SU-DHL-6 (cell line): ENCODE measurements around the gene DENND2A.
"Not testable (repeated sequence)": the region's sequence is repeated elsewhere in the genome, so short reads cannot be mapped to it uniquely, and the experiment has no call there.

Source experiments
- H2AFZ ChIP-seq: fragments of 200-600 bp; sonication (generic); 2 replicates; pipeline ENCODE4 v1.6.1; 2014; ENCODE audit warnings: low read depth, mild to moderate bottlenecking, moderate library complexity, mixed read lengths, antibody characterized with exemption, low read length; ENCODE audit not compliant: severe bottlenecking
- H3F3A ChIP-seq: fragments of 200-600 bp; shearing (Covaris generic); 2 replicates; pipeline ENCODE4 v1.6.0; 2016; ENCODE audit warnings: antibody characterized with exemption, mild to moderate bottlenecking; ENCODE audit not compliant: insufficient read depth
- H3K27ac ChIP-seq: fragments of 200-600 bp; sonication (generic); 2 replicates; pipeline ENCODE4 v1.5.1; 2016; ENCODE audit warnings: low read depth, mild to moderate bottlenecking, low read length, moderate library complexity, mixed read lengths
- H3K27me3 ChIP-seq: fragments of 200-600 bp; sonication (generic), shearing (Covaris generic); 2 replicates; pipeline ENCODE4 v1.6.0; 2014; ENCODE audit warnings: mild to moderate bottlenecking, low read length
- H3K36me3 ChIP-seq: fragments of 200-600 bp; sonication (generic); 2 replicates; pipeline ENCODE4 v1.6.1; 2014; ENCODE audit warnings: mild to moderate bottlenecking, low read length, mixed read lengths
- H3K4me2 ChIP-seq: fragments of 300-600, 200-600 bp; shearing (Covaris generic), sonication (generic); 2 replicates; pipeline ENCODE4 v1.6.0; 2014; ENCODE audit warnings: low read length, low read depth, mild to moderate bottlenecking; ENCODE audit not compliant: poor library complexity, severe bottlenecking
- H3K4me3 ChIP-seq: fragments of 200-600 bp; sonication (generic); 2 replicates; pipeline ENCODE4 v1.5.1; 2014; ENCODE audit warnings: antibody characterized with exemption, low read length, mild to moderate bottlenecking, mixed read lengths; ENCODE audit not compliant: insufficient read depth, poor library complexity, severe bottlenecking
- H3K79me2 ChIP-seq: fragments of 200-600 bp; sonication (generic); 2 replicates; pipeline ENCODE4 v1.6.1; 2014; ENCODE audit warnings: mild to moderate bottlenecking, low read length, moderate library complexity; ENCODE audit not compliant: insufficient read depth
- H3K9ac ChIP-seq: fragments of 200-600 bp; sonication (generic); 2 replicates; pipeline ENCODE4 v1.7.0; 2014; ENCODE audit warnings: mild to moderate bottlenecking, low read length
- H3K9me2 ChIP-seq: fragments of 200-600 bp; sonication (generic); replicated peaks from 2 replicates; pipeline ENCODE4 v1.6.1; 2014; ENCODE audit warnings: low read length; ENCODE audit not compliant: insufficient read depth
- H3K9me3 ChIP-seq: fragments of 200-600 bp; sonication (generic); 2 replicates; pipeline ENCODE4 v1.6.1; 2014; ENCODE audit warnings: low read length, mixed read lengths; ENCODE audit not compliant: insufficient read depth
- H4K20me1 ChIP-seq: fragments of 200-600 bp; sonication (generic); 2 replicates; pipeline ENCODE4 v1.6.1; 2014; ENCODE audit warnings: low read depth, mild to moderate bottlenecking, antibody characterized with exemption, low read length, moderate library complexity, mixed read lengths
- CTCF ChIP-seq: fragments of 200-600 bp; sonication (generic); IDR thresholded peaks from one replicate; pipeline ENCODE4 v1.5.1; 2017; ENCODE audit warnings: antibody characterized with exemption, mild to moderate bottlenecking, low read length, moderate library complexity; ENCODE audit not compliant: insufficient read depth, poor library complexity, severe bottlenecking
- EZH2phosphoT487 ChIP-seq: fragments of 200-600 bp; sonication (generic), shearing (Covaris generic); conservative IDR thresholded peaks from 2 replicates; pipeline ENCODE4 v1.6.1; 2018; ENCODE audit warnings: mild to moderate bottlenecking, antibody characterized with exemption, low read length, moderate library complexity, mixed read lengths

The DENND2A gene

GRCh38 chr7:140624392-140625191 is 16.0 kb downstream of the DENND2A start:
- Histone ChIP-seq H3K9me3 (no peaks in the 10 kb centered on the region), H3K27ac (no peak overlapping the region), H2AFZ (no peak overlapping the region), H4K20me1 (no peaks in the 10 kb centered on the region), H3K36me3 (no peaks in the 10 kb centered on the region), H3F3A (no peaks in the 10 kb centered on the region), H3K9ac (no peak overlapping the region), H3K4me3 (no peak overlapping the region), H3K9me2 (no peaks in the 10 kb centered on the region), H3K79me2 (no peaks in the 10 kb centered on the region), H3K27me3 (no peaks in the 10 kb centered on the region), H3K4me2 (no peak overlapping the region)
- TF ChIP-seq CTCF (no peak), EZH2phosphoT487 (no peak)

- no peak overlapping the region for H3K27ac ChIP-seq
- TF ChIP-seq EZH2phosphoT487 (no peak), CTCF (no peak)
- no peak overlapping the region for H3K4me3 ChIP-seq
- no peak overlapping the region for H3K4me2 ChIP-seq
- H3K9me2 ChIP-seq: no peaks in the 10 kb centered on the region
- H4K20me1 ChIP-seq: no peaks in the 10 kb centered on the region
- no peaks in the 10 kb centered on the region for H3K27me3 ChIP-seq
- H3K36me3 ChIP-seq: no peaks in the 10 kb centered on the region
- no peak overlapping the region for H2AFZ ChIP-seq
- H3F3A ChIP-seq: no peaks in the 10 kb centered on the region
- no peaks in the 10 kb centered on the region for H3K9me3 ChIP-seq
- H3K9ac ChIP-seq: no peak overlapping the region
- no peaks in the 10 kb centered on the region for H3K79me2 ChIP-seq
Measured at GRCh38 chr7:140623980-140624379, 16.6 kb downstream of the DENND2A start.

- no peaks in the 10 kb centered on the region for H3K27me3 ChIP-seq
- H2AFZ ChIP-seq: no peak overlapping the region
- H3K4me2 ChIP-seq: no peak overlapping the region
Measured at GRCh38 chr7:140621401-140622021, 19.1 kb downstream of the DENND2A start.

DNA sequence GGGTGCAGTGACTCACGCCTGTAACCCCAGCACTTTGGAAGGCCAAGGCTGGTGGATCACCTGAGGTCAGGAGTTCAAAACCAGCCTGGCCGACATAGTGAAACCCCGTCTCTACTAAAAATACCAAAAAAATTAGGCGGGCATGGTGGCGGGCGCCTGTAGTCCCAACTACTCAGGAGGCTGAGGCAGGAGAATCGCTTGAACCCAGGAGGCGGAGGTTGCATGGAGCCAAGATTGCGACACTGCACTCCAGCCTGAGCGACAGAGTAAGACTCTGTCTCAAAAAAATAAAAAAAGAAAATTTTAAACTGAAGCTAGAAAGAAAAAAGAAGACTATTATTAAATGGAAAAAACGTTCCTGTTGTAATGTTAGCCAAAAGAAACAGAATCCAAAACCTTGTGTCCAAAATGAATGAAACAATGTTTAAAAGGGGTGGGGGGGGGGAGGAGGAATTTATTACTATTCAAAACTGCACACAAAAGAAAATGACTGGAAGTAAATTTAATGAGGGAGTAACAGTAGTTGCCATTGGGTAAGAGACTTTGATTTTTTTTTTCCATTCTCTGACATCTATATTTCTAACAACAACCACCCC is 20.6 kb downstream of the DENND2A start:
- H3F3A ChIP-seq, H3K4me3 ChIP-seq, H3K27me3 ChIP-seq, H2AFZ ChIP-seq, H3K4me2 ChIP-seq, H3K27ac ChIP-seq, H3K9ac ChIP-seq, H4K20me1 ChIP-seq, H3K9me2 ChIP-seq, H3K36me3 ChIP-seq, H3K79me2 ChIP-seq, H3K9me3 ChIP-seq: not testable (repeated sequence)

More at GRCh38 chr7:140621401-140622021, 19.1 kb downstream of the DENND2A start:
- no peaks in the 10 kb centered on the region for H3F3A ChIP-seq
- TF ChIP-seq CTCF (no peak), EZH2phosphoT487 (no peak)
- no peak overlapping the region for H3K27ac ChIP-seq
- H3K9ac ChIP-seq: no peak overlapping the region
- no peaks in the 10 kb centered on the region for H4K20me1 ChIP-seq
- no peaks in the 10 kb centered on the region for H3K36me3 ChIP-seq
- H3K4me3 ChIP-seq: no peak overlapping the region
- no peaks in the 10 kb centered on the region for H3K79me2 ChIP-seq
- H3K9me3 ChIP-seq: no peaks in the 10 kb centered on the region
- H3K9me2 ChIP-seq: no peaks in the 10 kb centered on the region
